T-cell (primary cell): Measurements from ENCODE around the gene EML4. TPM values are rescaled to one million over a fixed set of nuclear protein-coding genes. Genes with fewer than 3 reads are reported as not detected.

Experiments used
- ATAC-seq, 4 experiments: fragments of 200-7000 bp in 3 of 4; fragments of 150-1000 bp in 1 of 4; cut with Tn5 transposase; replicated peaks in 1 of 4; 1 replicate in 3 of 4; 2 replicates in 1 of 4; pipeline ENCODE4 v1.10.0; 2021; ENCODE audit warnings: moderate library complexity in 3 of 4, mild to moderate bottlenecking in 2 of 4, moderate number of reproducible peaks in 1 of 4
- CTCF ChIA-PET, 2 donors: fragments of 300-600 bp; sonication (Branson Sonifier 250); formaldehyde crosslinking; loops; one replicate each; lab custom pipeline; 2022; ENCODE audit warnings: antibody characterized with exemption in 2 of 2; lab: Charles Lee
- POLR2A ChIA-PET, 2 donors: fragments of 300-600 bp; sonication (Branson Sonifier 250); formaldehyde crosslinking; loops; one replicate each; lab custom pipeline; 2022; ENCODE audit warnings: antibody characterized with exemption in 2 of 2; lab: Charles Lee
- DNase-seq, 35 experiments: peaks; one replicate each; pipeline versions ENCODE4 v3.0.0 to v3.0.0-alpha.2; 2013 to 2023
- H3K27ac ChIP-seq: one replicate; pipeline ENCODE4 v1.5.1; 2013; ENCODE audit warnings: low read length
- H3K27me3 ChIP-seq, 2 experiments: replicated peaks in 1 of 2; 1 replicate in 1 of 2; 2 replicates in 1 of 2; pipeline versions ENCODE4 v1.6.1 to v1.7.0; 2013; ENCODE audit warnings: low read length in 1 of 2, mixed read lengths in 1 of 2; ENCODE audit not compliant: control insufficient read depth in 2 of 2, insufficient read depth in 2 of 2; ENCODE audit errors: extremely low read depth in 1 of 2
- H3K36me3 ChIP-seq, 2 donors: 1 replicate in 1 of 2; 2 replicates in 1 of 2; pipeline versions ENCODE4 v1.6.1 to v1.7.0; 2013; ENCODE audit warnings: low read length in 1 of 2; ENCODE audit not compliant: control insufficient read depth in 2 of 2, insufficient read depth in 1 of 2; ENCODE audit errors: extremely low read depth in 1 of 2
- H3K4me1 ChIP-seq, 2 experiments: 1 replicate in 1 of 2; 2 replicates in 1 of 2; pipeline versions ENCODE4 v1.6.1 to v1.7.0; 2013; ENCODE audit warnings: low read length in 2 of 2, mixed read lengths in 1 of 2; ENCODE audit not compliant: insufficient read depth in 2 of 2, control insufficient read depth in 1 of 2; ENCODE audit errors: extremely low read depth in 1 of 2
- H3K4me3 ChIP-seq, 2 donors: 1 replicate in 1 of 2; 2 replicates in 1 of 2; pipeline versions ENCODE4 v1.5.1 to v1.7.0; 2013; ENCODE audit warnings: mild to moderate bottlenecking in 2 of 2, low read length in 1 of 2, moderate library complexity in 1 of 2; ENCODE audit not compliant: control insufficient read depth in 1 of 2; ENCODE audit errors: extremely low read depth in 1 of 2
- H3K9me3 ChIP-seq: 2 replicates; pipeline ENCODE4 v1.7.0; 2013
- H3K27ac Mint-ChIP-seq, 2 donors: one replicate each; pipeline ENCODE4 v1.8.0; 2020 to 2021; ENCODE audit warnings: mild to moderate bottlenecking in 2 of 2, mixed read lengths in 2 of 2
- H3K27me3 Mint-ChIP-seq, 2 donors: one replicate each; pipeline ENCODE4 v1.8.0; 2021 to 2022; ENCODE audit warnings: mixed read lengths in 2 of 2
- H3K36me3 Mint-ChIP-seq: one replicate; pipeline ENCODE4 v1.8.0; 2021; ENCODE audit warnings: mixed read lengths
- H3K4me1 Mint-ChIP-seq, 3 donors: one replicate each; pipeline ENCODE4 v1.8.0; 2020 to 2022; ENCODE audit warnings: mixed read lengths in 3 of 3, mild to moderate bottlenecking in 1 of 3
- H3K4me3 Mint-ChIP-seq, 3 donors: one replicate each; pipeline ENCODE4 v1.8.0; 2020 to 2022; ENCODE audit warnings: mild to moderate bottlenecking in 3 of 3, mixed read lengths in 3 of 3, moderate library complexity in 3 of 3
- H3K9me3 Mint-ChIP-seq, 3 donors: one replicate each; pipeline ENCODE4 v1.8.0; 2020 to 2022; ENCODE audit warnings: mixed read lengths in 3 of 3
- WGBS: methylation state at CpG from one replicate; pipeline ENCODE4 v1.1.5; 2013; ENCODE audit warnings: missing lambda C conversion rate; ENCODE audit not compliant: insufficient coverage; 5-methylcytosine and 5-hydroxymethylcytosine counted together
- total RNA-seq, 35 experiments: library from RNA in 6 of 35; stranded (reverse) in 6 of 35; fragments of 120-200 nt in 1 of 35; gene quantifications; one replicate each; pipeline versions ENCODE4 v1.2.1 to v1.2.4 and lab custom pipeline; 2013 to 2026

Gene EML4
- total RNA-seq, 5 donors from 2014 or later (not counting 1 experiment from before 2014, with no cell fraction given): 101 to 223 (median 123) TPM

DNA sequence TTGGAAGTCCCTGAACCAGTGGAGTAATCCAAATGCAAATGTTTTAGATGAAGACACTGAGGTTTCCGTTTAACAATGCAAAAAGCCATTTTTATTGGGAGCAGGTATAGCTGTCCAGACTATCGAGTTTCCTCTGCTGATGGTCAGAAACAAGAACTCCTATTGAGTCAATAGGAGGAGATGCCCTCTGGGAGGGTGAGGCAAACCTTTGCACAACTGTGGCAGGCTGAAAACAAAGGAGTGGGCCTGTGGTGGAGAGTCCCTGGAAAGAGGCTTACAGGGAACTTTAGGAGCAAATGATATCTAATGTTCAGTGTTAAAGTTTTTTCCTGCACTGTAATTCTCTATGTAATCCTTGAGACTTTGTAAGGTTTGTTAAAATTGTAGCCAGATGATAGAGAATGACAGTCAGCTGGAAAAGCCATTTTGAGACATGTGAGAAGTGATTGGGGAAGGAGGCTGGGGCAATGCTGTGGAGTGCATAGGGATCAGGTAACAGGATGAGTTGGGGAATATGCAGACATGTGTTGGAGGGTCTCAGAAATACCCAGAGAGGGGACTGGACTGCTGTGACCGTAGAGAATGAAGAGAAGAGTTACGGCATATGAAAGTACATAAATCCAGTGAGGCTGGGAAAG is 15.1 kb upstream of the EML4 start:
- Mint-ChIP-seq H3K4me1 (peaks cover 2 to 7% (median 5%) of the 10 kb centered on the region in 3 donors), H3K4me3 (no peak overlapping the region), H3K27ac (no peak overlapping the region), H3K36me3 (peaks cover 1% of the 10 kb centered on the region), H3K9me3 (no peaks in the 10 kb centered on the region), H3K27me3 (no peaks in the 10 kb centered on the region)
- no peak for DNase-seq
- POLR2A ChIA-PET: interaction anchor here in 1 of 2 donors (0.7 kb wide), 1 partner anchor 12 kb away, joined by 3 read pairs; no protein-coding TSS in a partner anchor
- Histone ChIP-seq H3K4me3 (no peak overlapping the region), H3K27ac (no peak overlapping the region), H3K4me1 (no peaks in the 10 kb centered on the region), H3K27me3 (no peaks in the 10 kb centered on the region), H3K9me3 (no peaks in the 10 kb centered on the region), H3K36me3 (no peaks in the 10 kb centered on the region)
- CTCF ChIA-PET: no interaction called here
- WGBS: 87% methylated on average over 2 of the region's 4 CpGs
- no peak for ATAC-seq

DNA sequence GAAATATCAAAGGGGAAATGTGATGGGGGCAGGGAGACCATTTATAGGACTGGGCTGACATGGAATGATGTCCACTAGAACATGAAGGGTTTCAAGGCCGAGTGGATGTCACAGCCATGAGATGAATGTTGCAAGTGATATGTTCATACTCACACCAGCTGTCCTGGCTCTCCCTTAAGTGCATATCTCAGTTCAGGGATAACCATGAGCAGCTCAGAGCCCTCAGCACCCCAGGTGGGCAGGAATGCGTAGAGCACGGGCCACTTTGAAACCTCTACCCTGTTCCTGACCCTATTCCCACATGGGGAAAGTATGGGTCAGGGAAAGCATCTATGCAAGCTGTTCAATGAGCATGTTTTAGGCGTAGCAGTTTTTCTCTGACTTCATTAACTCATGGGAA is 12.4 kb upstream of the EML4 start:
- ATAC-seq: no peak
- WGBS: 100% methylated on average over 1 of the region's 4 CpGs

DNA sequence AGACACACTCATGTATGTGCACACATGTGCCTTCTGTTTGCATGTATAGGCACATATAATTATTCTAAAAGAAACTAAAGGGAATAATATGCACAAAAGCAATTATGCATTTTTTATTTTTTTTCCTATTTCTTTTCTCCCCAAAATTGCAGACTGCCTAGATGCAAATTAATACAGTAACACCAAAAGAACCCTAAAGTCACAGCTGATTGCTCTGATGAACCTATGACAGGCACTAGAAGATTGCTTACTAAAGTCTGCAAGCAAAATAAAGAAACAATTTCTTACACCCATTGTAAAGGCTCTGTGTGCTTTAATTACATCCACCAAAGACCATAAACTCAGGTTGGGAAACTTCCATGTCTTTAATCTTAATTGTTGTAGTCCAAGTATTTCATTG is 7.7 kb upstream of the EML4 start:
- no peak for DNase-seq
- no peaks in the 10 kb centered on the region for H3K36me3 Mint-ChIP-seq
- H3K27me3 ChIP-seq: no peaks in the 10 kb centered on the region
- CTCF ChIA-PET: interaction anchor here in 1 of 2 donors (0.6 to 0.8 kb wide), 2 partner anchors 18 to 86 kb away, joined by 3 read pairs; no protein-coding TSS in a partner anchor
- POLR2A ChIA-PET: interaction anchor here (0.5 to 0.6 kb wide), 2 partner anchors 12 to 37 kb away, joined by 3 read pairs; no protein-coding TSS in a partner anchor
- H3K4me1 ChIP-seq: peaks cover 0 to 2% of the 10 kb centered on the region in 2 experiments
- no peak overlapping the region for H3K4me3 Mint-ChIP-seq
- no peaks in the 10 kb centered on the region for H3K27me3 Mint-ChIP-seq
- H3K27ac Mint-ChIP-seq: no peak overlapping the region
- ATAC-seq: no peak
- H3K36me3 ChIP-seq: no peaks in the 10 kb centered on the region
- no peaks in the 10 kb centered on the region for H3K9me3 Mint-ChIP-seq
- peaks cover 0 to 7% (median 0%) of the 10 kb centered on the region in 3 donors for H3K4me1 Mint-ChIP-seq
- H3K27ac ChIP-seq: no peak overlapping the region
- no peaks in the 10 kb centered on the region for H3K9me3 ChIP-seq
- no peak overlapping the region for H3K4me3 ChIP-seq

More for the DNA sequence above, 12.4 kb upstream of the EML4 start:
- no peak overlapping the region for H3K27ac Mint-ChIP-seq
- no peaks in the 10 kb centered on the region for H3K9me3 Mint-ChIP-seq
- H3K9me3 ChIP-seq: no peaks in the 10 kb centered on the region
- H3K27me3 Mint-ChIP-seq: no peaks in the 10 kb centered on the region
- H3K4me3 ChIP-seq: no peak overlapping the region
- H3K27me3 ChIP-seq: no peaks in the 10 kb centered on the region
- H3K27ac ChIP-seq: no peak overlapping the region
- H3K4me3 Mint-ChIP-seq: no peak overlapping the region
- no peak for DNase-seq
- H3K36me3 Mint-ChIP-seq: no peaks in the 10 kb centered on the region
- H3K36me3 ChIP-seq: no peaks in the 10 kb centered on the region
- H3K4me1 Mint-ChIP-seq: peaks cover 2 to 5% (median 2%) of the 10 kb centered on the region in 3 donors
- POLR2A ChIA-PET: interaction anchor here (0.5 to 1.5 kb wide), 3 partner anchors 23 to 299 kb away, joined by 4 to 6 read pairs (median 4); no protein-coding TSS in a partner anchor
- CTCF ChIA-PET: interaction anchor here (0.5 to 0.6 kb wide), 2 partner anchors 47 to 52 kb away, joined by 3 read pairs; no protein-coding TSS in a partner anchor
- no peaks in the 10 kb centered on the region for H3K4me1 ChIP-seq

DNA sequence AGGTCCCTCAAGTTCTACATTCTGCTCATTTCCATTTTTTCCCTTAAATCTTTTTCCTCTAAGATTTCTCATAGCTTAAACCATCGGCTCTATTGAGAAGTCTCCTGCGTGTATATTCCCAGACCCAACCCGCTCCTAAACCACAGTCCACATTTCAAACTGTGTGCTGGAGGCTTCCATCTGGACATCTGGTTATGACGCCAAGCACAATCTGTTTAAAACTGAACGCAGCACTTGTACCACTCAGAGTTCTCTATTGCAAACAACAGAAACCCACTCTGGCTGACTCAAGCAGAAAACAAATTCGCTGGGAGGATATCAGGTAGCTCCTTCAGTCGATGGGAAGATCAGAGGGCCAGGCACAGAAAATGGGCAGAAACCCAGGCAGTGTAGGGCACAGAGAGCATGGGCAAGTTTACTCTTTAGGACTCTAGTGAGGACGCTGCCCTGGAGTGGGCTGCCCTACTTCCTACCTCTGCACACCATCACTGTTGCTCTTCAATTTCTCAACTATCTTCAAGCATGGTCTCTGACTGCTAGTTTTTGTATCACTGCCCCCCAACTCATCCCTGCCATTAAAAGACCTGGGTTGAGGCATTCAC is 5.6 kb upstream of the EML4 start:
- CTCF ChIA-PET: interaction anchor here (0.9 to 1.1 kb wide), 2 partner anchors 33 to 291 kb away, joined by 3 to 10 read pairs; no protein-coding TSS in a partner anchor
- no peaks in the 10 kb centered on the region for H3K27me3 Mint-ChIP-seq
- no peaks in the 10 kb centered on the region for H3K9me3 ChIP-seq
- H3K4me3 ChIP-seq: no peak overlapping the region
- H3K9me3 Mint-ChIP-seq: no peaks in the 10 kb centered on the region
- no peak overlapping the region for H3K27ac ChIP-seq
- DNase-seq: no peak
- H3K36me3 ChIP-seq: no peaks in the 10 kb centered on the region
- H3K4me1 ChIP-seq: peaks cover under 1 to 2% of the 10 kb centered on the region in 2 experiments
- H3K4me3 Mint-ChIP-seq: no peak overlapping the region
- WGBS: 95% methylated on average over 7 of the region's 8 CpGs
- POLR2A ChIA-PET: no interaction called here
- peaks cover 2 to 14% (median 6%) of the 10 kb centered on the region in 3 donors for H3K4me1 Mint-ChIP-seq
- no peaks in the 10 kb centered on the region for H3K27me3 ChIP-seq
- H3K27ac Mint-ChIP-seq: no peak overlapping the region
- H3K36me3 Mint-ChIP-seq: no peaks in the 10 kb centered on the region
- ATAC-seq: no peak

- ChIA-PET POLR2A (interaction anchor here in 1 of 2 donors (0.5 kb wide), 1 partner anchor 28 kb away, joined by 30 read pairs; no protein-coding TSS in a partner anchor), CTCF (interaction anchor here in 1 of 2 donors (1.1 kb wide), 1 partner anchor 292 kb away, joined by 3 read pairs; no protein-coding TSS in a partner anchor)
- H3K9me3 Mint-ChIP-seq: no peaks in the 10 kb centered on the region
- H3K4me1 Mint-ChIP-seq: peaks cover 7 to 14% (median 10%) of the 10 kb centered on the region in 3 donors
- H3K4me1 ChIP-seq: peaks cover 2 to 6% of the 10 kb centered on the region in 2 experiments
- H3K4me3 Mint-ChIP-seq: no peak overlapping the region
- ATAC-seq (no peak), DNase-seq (no peak)
- H3K36me3 ChIP-seq: no peaks in the 10 kb centered on the region
- H3K27me3 Mint-ChIP-seq: no peaks in the 10 kb centered on the region
- no peaks in the 10 kb centered on the region for H3K9me3 ChIP-seq
- no peaks in the 10 kb centered on the region for H3K36me3 Mint-ChIP-seq
- no peak overlapping the region for H3K27ac Mint-ChIP-seq
- H3K27me3 ChIP-seq: no peaks in the 10 kb centered on the region
- no peak overlapping the region for H3K27ac ChIP-seq
- WGBS: 89% methylated on average over 3 of the region's 3 CpGs
- H3K4me3 ChIP-seq: no peak overlapping the region
Measured at GRCh38 chr2:42164046-42164445, 5.1 kb upstream of the EML4 start.

GRCh38 chr2:42164971-42165370 is 4.2 kb upstream of the EML4 start:
- Histone ChIP-seq H3K9me3 (no peaks in the 10 kb centered on the region), H3K4me1 (peaks cover 2 to 6% of the 10 kb centered on the region in 2 experiments), H3K27me3 (no peaks in the 10 kb centered on the region), H3K36me3 (no peaks in the 10 kb centered on the region), H3K4me3 (no peak overlapping the region), H3K27ac (no peak overlapping the region)
- Mint-ChIP-seq H3K36me3 (no peaks in the 10 kb centered on the region), H3K27me3 (no peaks in the 10 kb centered on the region), H3K4me3 (no peak overlapping the region), H3K27ac (no peak overlapping the region), H3K4me1 (peaks cover 7 to 14% (median 10%) of the 10 kb centered on the region in 3 donors), H3K9me3 (no peaks in the 10 kb centered on the region)
- ChIA-PET CTCF (interaction anchor here in 1 of 2 donors (0.6 to 0.7 kb wide), 2 partner anchors 14 to 46 kb away, joined by 3 read pairs; no protein-coding TSS in a partner anchor), POLR2A (interaction anchor here in 1 of 2 donors (0.7 kb wide), 1 partner anchor 19 kb away, joined by 3 read pairs; no protein-coding TSS in a partner anchor)
- ATAC-seq (no peak), DNase-seq (no peak)
- WGBS: no CpG with 5 or more reads among the region's 1 CpG
